Stimulated activated naive CD4-positive, alpha-beta T cell (primary cell): ENCODE results near the gene LZTS3.
"Not testable (repeated sequence)": the region's sequence is repeated elsewhere in the genome, so short reads cannot be mapped to it uniquely, and the experiment has no call there.

Experiments used
- DNase-seq, 6 experiments: peaks; one replicate each; lab custom pipeline; 2025; lab: John Stamatoyannopoulos, UW

The LZTS3 gene

DNA sequence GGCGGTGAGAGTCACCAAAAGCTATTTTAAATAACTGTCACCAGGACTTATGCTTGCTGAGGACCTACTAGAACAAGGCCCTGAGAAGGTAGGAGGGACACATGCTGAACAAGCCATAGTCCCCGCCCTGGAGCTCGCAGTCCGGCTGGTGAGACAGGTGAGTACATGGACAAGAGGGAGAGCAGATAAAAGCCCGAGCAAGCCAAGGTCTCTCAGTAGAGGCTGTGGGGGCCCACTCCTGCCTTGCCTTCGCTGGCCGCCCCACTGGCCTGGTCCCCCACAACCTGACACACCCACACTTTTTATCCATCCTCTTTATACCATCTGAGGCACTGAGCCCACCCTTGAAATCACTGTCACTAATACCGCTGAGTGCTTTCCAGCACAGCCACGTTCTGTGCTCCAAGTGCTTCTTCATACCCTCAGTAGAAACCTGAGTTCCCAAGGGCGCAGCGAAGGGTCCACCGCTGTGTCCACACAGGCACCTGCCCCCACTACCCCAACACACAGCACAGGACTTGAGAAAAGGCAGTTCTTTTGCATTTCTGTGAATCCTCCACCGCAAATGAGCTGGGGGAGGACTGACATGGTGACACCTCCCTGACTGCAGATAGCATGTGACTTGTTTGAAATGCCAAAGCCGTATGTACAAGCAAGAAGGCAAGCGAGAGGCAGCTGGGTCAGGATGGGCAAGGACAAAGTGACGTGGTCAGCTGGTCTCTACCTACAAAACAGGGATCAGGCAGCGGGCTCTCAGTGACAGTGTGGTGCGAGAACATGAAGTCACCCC lies 19.1 kb upstream of the LZTS3 start:
- no peak for DNase-seq

GRCh38 chr20:3190681-3191111 lies 17.3 kb upstream of the LZTS3 start:
- DNase-seq: no peak

DNA sequence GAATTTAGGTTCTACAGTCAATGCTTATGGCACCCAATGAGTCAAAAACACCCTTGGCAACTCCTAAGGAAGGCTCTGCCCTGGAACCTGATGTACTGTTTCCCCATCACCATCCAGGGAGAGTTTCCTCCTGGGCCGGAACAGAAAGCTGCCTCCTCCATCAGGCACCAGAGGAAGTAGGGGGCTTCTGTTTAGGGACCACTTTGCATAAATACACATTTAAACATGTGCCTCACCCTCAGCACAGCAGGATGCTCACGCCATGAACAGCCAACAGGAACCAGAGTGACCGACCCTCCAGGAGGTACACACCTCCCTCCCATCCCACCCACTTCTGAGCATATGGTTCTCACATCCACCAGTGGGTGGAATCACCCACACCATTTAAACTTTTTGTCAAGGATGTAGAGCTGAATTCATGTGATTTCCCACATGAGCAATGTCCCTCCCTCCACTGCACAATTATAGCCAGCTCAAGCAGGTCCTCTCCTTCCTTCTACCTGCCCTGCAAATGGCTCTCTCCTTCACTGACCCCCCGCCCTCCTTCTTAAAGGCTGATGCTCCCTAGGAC lies 16.3 kb upstream of the LZTS3 start:
- DNase-seq: no peak

DNA sequence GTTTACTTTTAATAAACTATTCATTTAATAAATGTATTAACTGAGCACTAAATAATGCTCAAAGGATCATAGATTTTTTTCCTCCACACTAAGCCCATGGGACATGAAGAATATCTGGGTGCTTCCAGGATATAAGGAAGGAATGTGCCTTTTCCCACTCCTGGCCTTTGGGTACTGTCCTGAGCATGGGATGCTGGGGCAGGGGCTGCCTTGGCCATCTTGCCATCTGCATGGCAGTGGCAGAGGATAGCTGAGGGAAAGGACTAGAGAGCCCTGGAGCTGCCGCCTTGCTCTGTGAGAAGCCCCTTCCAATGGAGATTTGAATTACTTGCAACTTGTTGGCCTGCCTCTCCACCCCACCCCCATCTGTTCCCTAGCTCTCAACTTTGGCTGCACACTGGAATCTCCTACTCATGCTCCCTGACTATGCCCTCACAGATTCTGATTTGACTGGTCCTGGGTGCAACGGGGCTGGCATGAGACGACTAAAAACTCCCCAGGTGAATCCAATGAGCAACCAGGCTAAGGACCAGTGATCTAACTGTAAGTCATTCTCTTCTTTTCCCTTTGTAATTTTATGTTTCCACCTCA lies 15.6 kb upstream of the LZTS3 start:
- no peak for DNase-seq

DNA sequence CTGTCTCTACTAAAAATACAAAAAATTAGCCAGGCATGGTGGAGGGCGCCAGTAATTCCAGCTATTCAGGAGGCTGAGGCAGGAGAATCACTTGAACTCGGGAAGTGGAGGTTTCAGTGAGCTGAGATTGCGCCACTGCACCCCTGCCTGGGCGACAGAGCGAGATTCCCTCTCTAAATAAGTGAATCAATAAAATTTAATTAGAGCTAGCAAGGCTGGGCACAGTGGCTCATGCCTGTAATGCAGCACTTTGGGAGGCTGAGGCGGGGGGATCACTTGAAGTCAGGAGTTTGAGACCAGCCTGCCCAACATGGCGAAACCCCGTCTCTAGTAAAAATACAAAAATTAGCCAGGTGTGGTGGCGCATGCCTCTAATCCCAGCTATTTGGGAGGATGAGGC lies 14.5 kb upstream of the LZTS3 start:
- DNase-seq: not testable (repeated sequence)

DNA sequence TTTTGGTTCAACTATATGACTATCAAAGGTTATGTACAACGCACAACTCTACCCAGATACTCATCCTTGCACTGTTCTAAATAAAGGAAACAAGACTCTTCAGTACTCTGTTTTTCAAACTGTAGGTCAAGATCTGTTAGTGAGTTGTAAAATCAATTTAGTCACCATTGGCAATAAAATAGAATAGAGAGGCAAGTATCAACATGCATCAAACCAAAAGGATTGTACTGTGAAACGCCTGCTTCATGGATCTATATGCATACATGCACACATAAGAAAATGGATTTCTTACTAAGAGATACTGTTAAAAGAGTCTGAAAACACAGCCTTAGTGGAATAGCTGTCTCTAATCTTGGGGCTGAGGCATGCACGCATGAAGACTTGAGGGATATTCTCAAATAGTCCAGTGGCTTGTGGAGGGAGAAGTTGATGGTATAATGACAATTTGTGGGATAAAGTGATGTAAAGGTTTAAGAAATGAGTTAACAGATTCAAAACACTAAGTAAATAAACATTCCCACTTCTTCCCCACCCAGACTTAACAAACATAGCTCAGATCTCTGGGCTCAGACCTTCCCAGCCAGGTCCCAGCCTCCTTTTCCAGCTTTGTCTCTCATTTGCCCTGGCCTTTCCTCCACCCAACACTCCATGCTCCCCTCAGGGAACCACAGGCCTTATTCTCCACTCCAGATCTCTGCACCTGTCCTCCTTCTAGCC lies 10.7 kb upstream of the LZTS3 start:
- DNase-seq: no peak

DNA sequence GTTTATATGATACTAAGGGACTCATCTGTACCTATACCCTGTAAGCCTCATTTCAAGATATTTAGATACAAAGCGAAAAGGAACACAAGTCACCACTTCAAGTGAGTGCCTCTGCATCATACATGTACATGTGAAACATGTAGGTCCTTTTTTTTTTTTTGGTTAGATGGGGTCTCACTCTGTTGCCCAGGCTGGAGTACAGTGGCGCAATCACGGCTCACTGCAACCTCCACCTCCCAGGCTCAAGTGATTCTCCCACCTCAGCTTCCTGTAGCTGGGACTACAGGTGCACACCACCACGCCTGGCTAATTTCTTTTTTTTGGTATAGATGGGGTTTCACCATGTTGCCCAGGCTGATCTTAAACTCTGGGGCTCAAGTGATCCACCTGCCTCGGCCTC lies 9.1 kb upstream of the LZTS3 start:
- DNase-seq: not testable (repeated sequence)

GRCh38 chr20:3181270-3181669 lies 7.9 kb upstream of the LZTS3 start:
- no peak for DNase-seq

- DNase-seq: no peak
Measured at GRCh38 chr20:3180319-3180718, 7.0 kb upstream of the LZTS3 start.

- no peak for DNase-seq
Measured at GRCh38 chr20:3177746-3178485, 4.6 kb upstream of the LZTS3 start.

GRCh38 chr20:3175270-3175669 lies 1.9 kb upstream of the LZTS3 start:
- no peak for DNase-seq

DNA sequence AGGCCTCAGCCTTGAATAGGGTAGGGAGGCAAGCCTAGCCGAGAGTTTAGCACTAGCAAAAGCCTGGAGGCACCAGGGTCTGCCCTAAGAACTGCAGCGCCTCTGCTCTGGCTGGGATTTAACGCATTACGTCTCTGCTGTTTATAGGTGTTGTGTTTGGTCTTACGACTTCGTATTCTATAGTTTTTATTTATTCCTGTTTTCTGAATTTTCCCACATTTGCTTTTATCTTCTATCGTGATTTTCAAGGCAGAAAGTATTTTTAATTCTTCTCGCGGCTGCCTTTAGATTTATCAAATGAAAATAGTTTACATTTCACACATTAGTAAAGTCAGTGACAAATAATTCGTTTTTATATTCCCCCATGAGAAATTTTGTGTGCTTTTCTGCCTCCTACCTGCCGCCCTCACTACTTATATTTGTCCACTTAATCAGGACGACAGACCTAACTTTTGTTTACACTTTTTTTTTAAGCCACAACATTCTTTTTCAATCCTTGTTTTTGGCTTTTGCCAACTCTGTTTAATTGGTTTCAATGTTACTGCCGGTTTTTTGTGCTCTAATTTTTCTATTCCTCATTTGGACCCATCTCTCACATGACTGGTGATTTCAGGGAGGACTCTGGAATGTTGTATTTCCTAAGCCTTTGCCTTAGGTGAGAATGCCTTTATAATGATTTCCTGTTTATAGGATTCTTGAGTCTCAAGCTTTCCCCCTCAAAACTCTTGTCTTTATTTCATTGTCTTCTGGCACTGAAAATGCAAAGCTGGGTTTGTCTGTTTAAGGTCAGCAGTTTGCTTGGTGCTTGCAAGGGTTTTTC lies 1.3 kb upstream of the LZTS3 start:
- DNase-seq: no peak

DNA sequence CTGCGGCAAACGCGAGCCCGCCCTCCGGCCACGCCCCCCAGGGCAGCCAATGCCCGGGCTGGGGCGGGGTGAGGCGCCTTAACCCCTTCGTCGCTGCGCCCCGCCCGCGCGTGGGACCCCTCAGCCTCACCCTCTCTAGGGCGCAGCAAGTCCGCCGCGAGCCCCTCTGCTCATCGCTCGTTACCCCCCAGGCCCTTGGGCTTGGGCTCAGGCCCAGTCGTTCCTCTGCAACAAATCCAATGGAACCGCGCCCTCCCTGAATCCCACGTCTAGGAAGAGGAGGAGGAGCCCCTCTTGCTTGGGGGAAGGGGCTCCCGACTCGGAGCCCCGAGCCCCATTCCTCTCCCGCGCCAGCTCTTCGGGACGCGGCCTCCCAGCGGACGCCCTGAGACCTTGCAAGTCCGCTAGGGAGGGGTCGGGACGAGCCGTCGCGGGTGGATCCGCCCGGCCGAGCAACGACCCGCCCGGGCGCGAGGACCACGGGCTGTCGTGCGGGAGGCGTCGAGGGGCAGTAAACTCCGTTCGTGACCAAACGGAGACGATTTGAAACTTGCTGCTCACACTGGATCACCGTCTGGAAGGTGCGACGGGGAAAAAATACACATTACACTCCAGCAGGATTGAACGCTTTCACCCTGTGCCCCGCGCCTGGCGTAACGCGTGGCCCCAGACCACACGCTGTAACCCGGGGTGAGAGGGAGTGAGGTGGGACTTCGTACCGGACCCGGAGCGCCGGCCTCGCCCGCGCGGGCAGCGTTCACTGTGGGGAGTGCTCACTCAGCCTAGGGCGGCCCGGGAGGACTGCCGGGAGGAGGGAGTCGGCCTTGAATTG lies 477 bp upstream of the LZTS3 start:
- peak; percentile 33 to 85 (median 60) for DNase-seq

GRCh38 chr20:3172126-3172932 lies 1.0 kb downstream of the LZTS3 start:
- no peak for DNase-seq

DNA sequence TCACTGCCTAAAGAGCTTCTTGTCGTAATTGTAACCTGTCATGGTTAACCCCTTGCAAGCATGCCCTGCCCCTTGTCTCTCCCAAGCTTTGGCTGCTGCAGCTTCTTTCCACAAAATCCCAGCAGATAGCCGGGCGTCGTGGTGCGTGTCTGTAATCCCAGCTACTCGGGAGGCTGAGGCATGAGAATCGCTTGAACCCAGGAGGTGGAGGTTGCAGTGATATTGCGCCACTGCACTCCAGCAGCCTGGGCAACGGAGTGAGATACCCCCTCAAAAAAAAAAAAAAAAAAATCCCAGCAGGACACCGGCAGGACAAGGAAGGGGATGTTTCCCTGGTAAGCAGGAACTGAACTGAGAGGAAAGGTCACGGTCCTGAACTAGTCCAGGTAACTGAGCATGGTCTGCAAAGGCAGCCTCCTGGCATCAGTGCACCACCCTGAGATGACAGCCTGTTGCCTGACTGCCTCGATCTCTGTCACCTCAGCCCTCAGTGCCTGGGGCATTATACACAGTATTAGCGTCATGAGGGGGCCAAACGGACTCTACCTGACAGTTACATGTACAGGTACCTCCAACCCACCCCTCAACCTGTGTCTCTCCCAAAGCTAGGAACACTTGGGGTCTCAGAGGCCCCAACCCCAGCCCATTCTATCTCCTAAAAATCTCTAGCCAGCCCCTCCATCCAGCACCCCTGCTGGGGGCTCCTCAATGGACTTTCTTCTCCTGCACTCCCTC lies 1.8 kb downstream of the LZTS3 start:
- DNase-seq: no peak

GRCh38 chr20:3168829-3169590 lies 4.3 kb downstream of the LZTS3 start:
- DNase-seq: no peak

GRCh38 chr20:3168079-3168828 lies 5.1 kb downstream of the LZTS3 start:
- peak in 2 of 6 experiments; percentile 22 to 27 for DNase-seq
